Left ventricle myocardium inferior (tissue), 1 donor: ENCODE data around the gene HES4. TPM values are rescaled to one million over a fixed set of nuclear protein-coding genes. Genes with fewer than 3 reads are reported as not detected.

Experiments used
- DNase-seq: peaks from one replicate; pipeline ENCODE4 v3.0.0-alpha.2; 2020
- H3K27ac ChIP-seq: fragments of 200-600 bp; replicated peaks from 2 replicates; pipeline ENCODE4 v1.8.0; 2021
- H3K27me3 ChIP-seq: fragments of 200-600 bp; 2 replicates; pipeline ENCODE4 v1.8.0; 2021; ENCODE audit warnings: low read depth
- H3K36me3 ChIP-seq: fragments of 200-600 bp; 2 replicates; pipeline ENCODE4 v1.8.0; 2021
- H3K4me1 ChIP-seq: fragments of 200-600 bp; 2 replicates; pipeline ENCODE4 v1.8.0; 2021
- H3K4me3 ChIP-seq: fragments of 200-600 bp; 2 replicates; pipeline ENCODE4 v1.8.0; 2021; ENCODE audit warnings: mild to moderate bottlenecking, moderate library complexity
- H3K9me3 ChIP-seq: fragments of 200-600 bp; replicated peaks from 2 replicates; pipeline ENCODE4 v1.8.0; 2021
- CTCF ChIP-seq: fragments of 200-600 bp; IDR thresholded peaks from 2 replicates; pipeline ENCODE4 v1.8.0; 2021; ENCODE audit warnings: antibody characterized with exemption, mild to moderate bottlenecking, borderline replicate concordance
- intact Hi-C: fragments of 100-400 bp; cut with micrococcal nuclease; formaldehyde crosslinking; loops from one replicate; pipeline ENCODE4 v1.11.0; 2022
- total RNA-seq: library from RNA; stranded (reverse); fragmentation: NEBNext Ultra II Directional; extraction: Animal tissue kit (Norgen Biotek cat#: 25700); gene quantifications from one replicate; pipeline ENCODE4 v1.2.1, GENCODE V29; 2021
- donor health status: DM: no; HTN: yes; CAD: no; lungs with severe emphysema.

HES4 gene
- total RNA-seq, 1 donor from 2014 or later = 34.0 TPM

DNA sequence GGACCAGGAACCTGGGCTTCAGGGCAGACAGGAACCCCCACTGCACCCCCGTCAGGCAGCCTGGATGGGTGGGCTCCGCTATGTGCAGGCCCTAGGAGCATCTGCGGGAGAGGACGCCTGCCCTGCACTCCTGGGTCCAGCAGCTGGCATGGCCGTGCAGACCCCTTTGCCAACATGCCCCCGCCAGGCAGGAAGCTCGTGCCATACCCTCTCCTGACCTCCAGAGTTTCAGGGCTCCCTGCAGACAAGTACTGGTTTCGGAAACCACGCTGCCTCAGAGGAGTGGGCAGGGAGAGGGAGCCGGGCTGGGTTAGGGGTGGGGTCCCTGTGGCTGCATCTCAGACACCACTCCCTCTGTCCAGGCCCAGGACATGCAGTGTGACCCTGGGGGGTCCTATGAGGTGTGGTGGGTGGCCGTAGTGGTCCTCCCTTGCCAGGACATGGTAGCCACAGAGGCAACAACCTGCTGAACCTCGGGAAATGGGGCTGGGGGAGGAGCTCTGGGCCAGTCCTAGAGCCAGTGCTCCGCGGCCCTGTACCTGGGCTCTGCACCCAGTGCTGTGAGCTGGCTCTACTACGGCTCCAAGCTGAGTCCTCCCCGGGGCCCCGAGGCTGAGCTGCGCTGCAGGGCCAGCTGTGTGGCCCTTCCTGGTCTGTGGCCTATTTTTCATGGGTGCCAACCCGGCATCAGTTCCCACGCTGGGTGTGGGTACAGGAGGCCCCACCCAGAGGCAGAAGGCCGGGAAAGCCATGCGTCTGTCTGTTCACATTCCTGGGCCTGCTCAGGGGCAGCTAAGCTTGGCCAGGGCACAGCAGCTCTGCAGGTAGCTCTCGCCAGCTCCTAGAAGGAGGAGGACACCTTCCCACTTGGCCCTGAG lies 32.2 kb downstream of the HES4 start:
- no peak for TF ChIP-seq CTCF
- peak overlapping the region; percentile 76 for H3K4me3 ChIP-seq
- peaks cover 2% of the 10 kb centered on the region for H3K36me3 ChIP-seq
- H3K4me1 ChIP-seq = peaks cover 18% of the 10 kb centered on the region
- no peak overlapping the region for H3K27ac ChIP-seq
- intact Hi-C loops = no loop called here
- H3K9me3 ChIP-seq = no peaks in the 10 kb centered on the region
- H3K27me3 ChIP-seq = peaks cover 54% of the 10 kb centered on the region
- peak; percentile 13 for DNase-seq

DNA sequence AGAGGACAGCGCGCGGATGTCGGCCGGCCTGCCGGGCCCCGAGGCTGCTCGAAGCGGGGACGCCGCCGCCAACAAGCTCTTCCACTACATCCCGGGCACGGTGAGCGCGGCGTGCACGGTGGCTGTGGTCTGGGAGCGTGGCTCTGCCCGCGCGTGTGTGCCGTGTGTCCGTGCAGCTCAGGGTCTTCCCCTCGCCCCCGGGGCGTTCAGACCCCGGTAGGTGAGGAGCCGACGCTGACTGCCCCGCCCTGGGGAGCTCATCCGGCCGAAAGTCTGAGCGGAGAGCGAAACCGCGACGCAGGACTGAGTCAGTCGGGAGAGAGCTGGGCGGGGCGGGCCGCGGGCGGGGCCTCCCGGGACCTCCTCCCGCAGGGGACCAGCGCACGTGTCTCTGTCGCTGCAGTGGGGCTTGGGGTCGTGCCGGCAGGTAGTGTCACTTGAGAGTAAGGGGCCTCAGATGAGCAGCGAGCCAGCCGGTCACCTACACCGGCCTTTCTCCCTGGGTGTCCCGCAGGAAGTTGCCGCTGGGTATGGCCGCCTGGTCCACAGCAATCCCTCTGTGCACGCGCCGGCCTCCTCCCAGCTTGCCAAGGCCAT lies 33.1 kb downstream of the HES4 start:
- peaks cover 45% of the 10 kb centered on the region for H3K27me3 ChIP-seq
- peaks cover 18% of the 10 kb centered on the region for H3K4me1 ChIP-seq
- DNase-seq = no peak
- no peak for TF ChIP-seq CTCF
- intact Hi-C loops = no loop called here
- no peak overlapping the region for H3K27ac ChIP-seq
- H3K9me3 ChIP-seq = no peaks in the 10 kb centered on the region
- peak overlapping the region; percentile 76 for H3K4me3 ChIP-seq
- H3K36me3 ChIP-seq = peaks cover 7% of the 10 kb centered on the region

DNA sequence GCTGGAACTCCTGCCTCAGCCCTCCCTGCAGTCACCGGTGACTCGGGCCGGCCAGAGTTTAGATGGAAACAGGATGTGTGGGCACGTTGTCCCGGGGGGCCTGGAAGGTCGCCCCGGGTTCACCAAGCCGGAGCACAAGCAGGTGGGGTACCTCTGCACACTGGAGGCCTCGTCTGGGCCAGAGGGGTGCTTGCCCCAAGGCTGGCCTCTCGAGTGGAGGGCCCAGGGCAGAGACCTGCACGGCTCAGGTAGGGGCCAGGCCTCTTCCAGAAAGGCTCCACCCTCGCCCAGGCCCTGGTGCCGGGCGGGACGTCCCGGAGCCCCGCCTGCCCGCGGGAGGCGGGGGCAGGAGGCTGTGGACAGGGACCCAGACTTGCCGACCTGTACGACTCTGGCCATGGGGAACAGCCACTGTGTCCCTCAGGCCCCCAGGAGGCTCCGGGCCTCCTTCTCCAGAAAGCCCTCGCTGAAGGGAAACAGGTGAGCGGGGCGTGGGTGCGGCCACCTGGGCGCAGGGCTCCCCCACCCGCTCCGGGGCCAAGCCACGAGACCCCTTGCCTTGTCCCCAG lies 33.7 kb downstream of the HES4 start, which contains the start of gene PLEKHN1:
Gene PLEKHN1, plus strand, starts transcription at position 348 of the 569 bp plus-strand sequence. Its CDS starts 50 bp downstream, at position 398.
- intact Hi-C loops = no loop called here
- Histone ChIP-seq H3K36me3 (peaks cover 7% of the 10 kb centered on the region), H3K4me1 (peaks cover 24% of the 10 kb centered on the region), H3K4me3 (peak within 1 kb of the TSS; percentile 76), H3K27me3 (peaks cover 40% of the 10 kb centered on the region), H3K9me3 (no peaks in the 10 kb centered on the region), H3K27ac (no peak within 1 kb of the TSS)
- DNase-seq = no peak
- no peak for TF ChIP-seq CTCF

DNA sequence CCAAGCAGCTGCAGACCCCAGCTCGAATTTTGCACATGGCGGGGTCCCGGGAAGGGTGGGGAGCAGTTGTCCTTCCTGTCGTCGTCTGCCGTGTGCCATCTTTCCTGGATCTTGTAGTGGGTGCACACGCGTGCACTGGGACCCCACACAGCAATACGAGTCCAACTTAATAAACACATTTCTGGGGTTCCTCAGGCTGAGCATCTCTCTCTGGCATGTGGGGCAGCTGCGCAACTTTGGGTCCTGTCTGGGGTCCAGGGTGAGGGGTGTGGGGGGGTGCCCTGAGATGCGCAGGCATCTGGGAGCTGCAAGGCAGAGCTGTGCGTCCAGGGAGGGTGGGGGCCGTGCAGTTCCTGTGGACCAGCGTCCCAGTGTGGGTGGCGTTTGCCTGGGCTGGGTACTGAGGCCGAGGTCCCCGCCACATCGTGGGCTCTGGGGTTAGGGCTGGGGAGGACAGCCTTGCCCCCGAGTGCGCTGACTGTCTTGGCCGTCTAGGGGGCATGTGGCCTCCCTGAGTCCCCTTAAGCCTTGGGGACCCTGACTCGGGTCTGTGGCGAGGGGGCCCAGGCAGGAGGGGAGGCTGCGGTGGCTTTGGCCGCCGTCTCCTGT lies 34.3 kb downstream of the HES4 start:
- H3K9me3 ChIP-seq = no peaks in the 10 kb centered on the region
- peaks cover 7% of the 10 kb centered on the region for H3K36me3 ChIP-seq
- intact Hi-C loops = no loop called here
- H3K27ac ChIP-seq = no peak overlapping the region
- DNase-seq = no peak
- H3K4me1 ChIP-seq = peaks cover 29% of the 10 kb centered on the region
- no peak for TF ChIP-seq CTCF
- peak overlapping the region; percentile 76 for H3K4me3 ChIP-seq
- H3K27me3 ChIP-seq = peaks cover 34% of the 10 kb centered on the region
